Hippocampal formation (tissue), 2 donors: ENCODE measurements around the gene MAGEC1.
"Not testable (repeated sequence)": the region's sequence is repeated elsewhere in the genome, so short reads cannot be mapped to it uniquely, and the experiment has no call there.

ENCODE experiments used
- DNase-seq, 2 donors: peaks; one replicate each; lab custom pipeline; 2025; lab: John Stamatoyannopoulos, UW

Gene MAGEC1, protein sequence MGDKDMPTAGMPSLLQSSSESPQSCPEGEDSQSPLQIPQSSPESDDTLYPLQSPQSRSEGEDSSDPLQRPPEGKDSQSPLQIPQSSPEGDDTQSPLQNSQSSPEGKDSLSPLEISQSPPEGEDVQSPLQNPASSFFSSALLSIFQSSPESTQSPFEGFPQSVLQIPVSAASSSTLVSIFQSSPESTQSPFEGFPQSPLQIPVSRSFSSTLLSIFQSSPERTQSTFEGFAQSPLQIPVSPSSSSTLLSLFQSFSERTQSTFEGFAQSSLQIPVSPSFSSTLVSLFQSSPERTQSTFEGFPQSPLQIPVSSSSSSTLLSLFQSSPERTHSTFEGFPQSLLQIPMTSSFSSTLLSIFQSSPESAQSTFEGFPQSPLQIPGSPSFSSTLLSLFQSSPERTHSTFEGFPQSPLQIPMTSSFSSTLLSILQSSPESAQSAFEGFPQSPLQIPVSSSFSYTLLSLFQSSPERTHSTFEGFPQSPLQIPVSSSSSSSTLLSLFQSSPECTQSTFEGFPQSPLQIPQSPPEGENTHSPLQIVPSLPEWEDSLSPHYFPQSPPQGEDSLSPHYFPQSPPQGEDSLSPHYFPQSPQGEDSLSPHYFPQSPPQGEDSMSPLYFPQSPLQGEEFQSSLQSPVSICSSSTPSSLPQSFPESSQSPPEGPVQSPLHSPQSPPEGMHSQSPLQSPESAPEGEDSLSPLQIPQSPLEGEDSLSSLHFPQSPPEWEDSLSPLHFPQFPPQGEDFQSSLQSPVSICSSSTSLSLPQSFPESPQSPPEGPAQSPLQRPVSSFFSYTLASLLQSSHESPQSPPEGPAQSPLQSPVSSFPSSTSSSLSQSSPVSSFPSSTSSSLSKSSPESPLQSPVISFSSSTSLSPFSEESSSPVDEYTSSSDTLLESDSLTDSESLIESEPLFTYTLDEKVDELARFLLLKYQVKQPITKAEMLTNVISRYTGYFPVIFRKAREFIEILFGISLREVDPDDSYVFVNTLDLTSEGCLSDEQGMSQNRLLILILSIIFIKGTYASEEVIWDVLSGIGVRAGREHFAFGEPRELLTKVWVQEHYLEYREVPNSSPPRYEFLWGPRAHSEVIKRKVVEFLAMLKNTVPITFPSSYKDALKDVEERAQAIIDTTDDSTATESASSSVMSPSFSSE

DNA sequence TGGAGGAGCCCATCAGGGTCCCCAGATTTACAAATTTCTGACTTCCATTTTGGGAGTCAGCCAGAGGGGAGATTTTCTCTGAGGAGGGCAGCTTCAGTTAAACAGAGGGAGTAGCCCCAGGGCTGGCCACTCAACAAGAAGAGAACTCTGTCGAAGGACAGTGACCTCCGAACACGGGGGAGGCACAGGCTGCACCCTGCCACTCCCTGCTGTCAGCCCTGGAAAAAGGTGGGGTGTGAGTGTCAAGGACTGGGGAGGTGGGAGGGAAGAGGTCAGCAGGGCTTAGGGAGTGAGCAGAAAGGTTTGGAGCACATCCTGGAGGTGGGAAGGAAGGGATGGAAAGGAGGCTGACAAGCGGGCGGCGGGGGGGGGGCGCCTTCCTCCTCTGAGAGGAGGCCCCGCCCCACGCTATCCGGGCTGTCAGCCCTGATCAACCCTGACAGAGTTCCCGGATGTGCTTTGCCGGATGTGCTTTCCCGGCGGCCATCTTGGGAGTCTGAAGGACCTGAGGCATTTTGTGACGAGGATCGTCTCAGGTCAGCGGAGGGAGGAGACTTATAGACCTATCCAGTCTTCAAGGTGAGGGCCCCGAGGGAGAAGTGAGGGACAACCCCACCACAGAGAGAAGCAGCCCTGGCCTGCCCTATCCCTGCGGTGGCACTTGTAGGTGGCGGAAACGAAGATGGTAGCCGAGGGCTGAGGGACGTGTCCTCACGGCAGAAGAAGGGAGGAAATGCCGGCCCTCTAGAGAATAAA lies at the start of gene MAGEC1:
MAGEC1 (plus strand) TSS at position 495 of the 756 bp plus-strand sequence. CDS start 1,179 bp downstream, outside the sequence.
- DNase-seq: no peak

DNA sequence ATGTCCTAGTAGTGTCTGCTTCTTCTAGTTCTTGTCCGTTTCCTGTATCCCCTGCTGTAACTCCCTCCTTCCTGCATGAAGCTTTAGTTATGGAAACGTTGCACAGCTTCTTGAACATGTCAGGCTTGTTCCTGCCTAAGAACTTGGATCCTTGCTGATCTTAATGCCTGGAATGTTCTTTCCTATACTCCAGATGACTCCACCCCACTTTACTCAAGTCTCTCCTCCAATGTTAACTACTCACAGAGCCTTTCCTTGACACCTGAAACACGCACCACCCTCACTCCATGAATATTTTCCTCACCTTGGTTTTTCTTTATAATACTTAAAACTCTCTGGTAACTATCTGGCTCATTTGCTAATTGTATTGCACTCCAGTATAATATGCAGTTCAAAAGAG lies 46.2 kb upstream of the MAGEC1 start:
- no peak for DNase-seq

DNA sequence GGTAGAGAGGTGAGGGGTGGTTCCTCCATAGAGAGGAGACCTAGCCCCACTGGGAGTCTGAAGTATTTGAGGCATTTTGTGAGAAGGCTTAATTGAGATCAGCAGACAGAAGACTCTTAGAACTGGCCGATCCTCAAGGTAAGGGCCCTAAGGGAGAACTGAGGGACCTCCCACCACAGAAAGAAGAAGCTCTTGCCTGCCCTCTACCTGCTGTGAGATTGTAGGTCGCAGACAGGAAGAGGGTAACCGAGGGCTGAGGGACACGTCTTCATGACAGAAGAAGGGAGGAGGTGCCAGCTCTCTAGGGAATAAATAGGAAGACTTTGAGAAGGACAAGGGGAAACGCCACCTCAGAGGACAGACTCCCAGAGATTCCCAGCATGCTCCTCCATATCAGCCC lies 24.1 kb upstream of the MAGEC1 start:
- no peak for DNase-seq

DNA sequence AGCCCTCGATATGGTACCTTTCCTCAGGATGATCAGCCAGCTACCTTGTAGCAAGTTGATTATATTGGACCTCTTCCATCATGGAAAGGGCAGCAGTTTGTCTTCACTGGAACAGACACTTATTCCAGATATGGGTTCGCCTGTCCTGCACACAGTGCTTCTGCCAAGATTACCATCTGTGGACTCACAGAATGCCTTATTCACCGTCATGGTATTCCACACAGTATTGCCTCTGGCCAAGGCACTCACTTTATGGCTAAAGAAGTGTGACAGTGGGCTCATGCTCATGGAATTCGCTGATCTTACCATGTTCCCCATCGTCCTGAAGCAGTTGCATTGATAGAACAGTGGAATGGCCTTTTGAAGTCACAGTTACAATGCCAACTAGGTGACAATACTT lies 14.9 kb upstream of the MAGEC1 start:
- not testable (repeated sequence) for DNase-seq

GRCh38 chrX:141894733-141895132 lies 9.0 kb upstream of the MAGEC1 start:
- DNase-seq: no peak

DNA sequence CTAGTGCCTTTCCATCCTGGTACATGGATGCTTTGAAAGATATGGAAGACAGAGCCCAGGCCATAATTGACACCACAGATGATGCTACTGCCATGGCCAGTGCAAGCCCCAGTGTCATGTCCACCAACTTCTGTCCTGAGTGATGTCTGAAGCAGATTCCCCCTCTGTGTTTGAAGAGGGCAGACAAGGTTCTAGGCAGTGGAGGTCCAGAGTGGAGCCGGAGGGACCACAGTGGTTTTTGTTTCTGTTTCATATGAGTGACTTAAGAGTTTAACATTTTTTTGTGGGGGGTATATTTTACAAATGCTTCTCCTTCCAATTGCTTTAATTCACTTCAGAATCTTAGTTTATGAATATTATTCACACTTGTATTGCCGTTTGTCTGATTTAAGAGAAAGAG lies 6.0 kb upstream of the MAGEC1 start:
- no peak for DNase-seq

- DNase-seq: no peak
Measured at GRCh38 chrX:141902366-141902765, 1.3 kb upstream of the MAGEC1 start.

GRCh38 chrX:141904262-141904661 lies 568 bp downstream of the MAGEC1 start:
- DNase-seq: no peak

- no peak for DNase-seq
Measured at GRCh38 chrX:141917801-141918200, 14.1 kb downstream of the MAGEC1 start.

GRCh38 chrX:141924293-141924692 lies 20.6 kb downstream of the MAGEC1 start:
- DNase-seq: no peak

DNA sequence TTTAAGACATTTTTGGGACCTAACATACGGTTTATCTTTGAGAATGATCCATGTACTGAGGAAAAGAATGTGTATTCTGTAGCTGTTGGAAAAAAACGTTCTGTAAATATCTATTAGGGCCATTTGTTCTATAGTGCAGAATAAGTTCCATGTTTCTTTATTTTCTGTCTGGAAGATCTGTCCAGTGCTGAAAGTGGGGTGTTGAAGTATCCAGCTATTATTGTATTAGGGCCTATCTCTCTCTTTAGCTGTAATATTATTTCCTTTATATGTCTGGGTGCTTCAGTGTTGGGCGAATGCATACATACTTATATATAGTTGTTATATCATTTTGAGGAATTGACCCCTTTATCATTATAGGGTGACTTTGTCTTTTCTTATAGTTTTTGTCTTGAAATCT lies 24.7 kb downstream of the MAGEC1 start:
- no peak for DNase-seq

GRCh38 chrX:141934059-141934641 lies 30.5 kb downstream of the MAGEC1 start:
- no peak for DNase-seq

- DNase-seq: no peak
Measured at GRCh38 chrX:141935645-141936044, 32.0 kb downstream of the MAGEC1 start.

DNA sequence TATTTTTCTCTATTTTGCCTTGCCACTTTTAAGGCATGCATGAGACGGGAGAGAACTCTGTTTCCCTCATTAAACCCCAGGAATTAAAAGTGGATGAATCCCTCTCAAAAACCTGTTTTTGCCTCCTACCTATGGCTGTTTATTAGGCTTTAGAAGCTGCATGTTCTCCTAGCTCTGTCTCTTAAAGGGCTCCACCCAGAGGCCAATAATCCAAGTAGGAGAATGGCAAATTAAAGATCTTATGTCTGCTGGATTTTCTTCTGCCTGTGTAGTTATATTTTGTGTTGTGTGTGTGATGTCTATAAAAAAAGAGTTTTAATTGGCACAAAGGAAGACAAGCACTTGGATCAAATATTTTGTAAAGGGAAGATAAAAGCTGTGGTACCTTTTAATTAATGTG lies 32.4 kb downstream of the MAGEC1 start:
- no peak for DNase-seq

- DNase-seq: no peak
Measured at GRCh38 chrX:141941234-141941633, 37.5 kb downstream of the MAGEC1 start.

- no peak for DNase-seq
Measured at GRCh38 chrX:141945426-141945825, 41.7 kb downstream of the MAGEC1 start.

DNA sequence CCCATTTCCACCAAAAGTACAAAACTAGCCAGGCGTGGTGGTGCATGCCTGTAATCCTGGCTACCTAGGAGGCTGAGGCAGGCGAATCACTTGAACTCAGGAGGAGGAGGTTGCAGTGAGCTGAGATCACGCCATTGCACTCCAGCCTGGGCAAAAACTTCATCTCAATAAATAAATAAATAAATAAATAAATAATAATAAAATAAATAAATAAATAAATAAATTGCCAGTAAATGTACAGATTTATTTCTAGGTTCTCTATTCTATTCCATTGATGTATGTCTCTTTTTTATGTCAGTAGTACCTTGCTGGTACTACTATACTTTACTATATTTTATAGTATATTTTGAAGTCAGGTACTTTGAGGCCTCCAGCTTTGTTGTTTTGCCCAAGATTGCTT lies 43.7 kb downstream of the MAGEC1 start:
- no peak for DNase-seq

GRCh38 chrX:141952603-141953002 lies 48.9 kb downstream of the MAGEC1 start:
- DNase-seq: no peak

GRCh38 chrX:141958675-141959074 lies 55.0 kb downstream of the MAGEC1 start:
- no peak for DNase-seq
